ENCODE measurements around the gene MASP1.

MASP1 gene

DNA sequence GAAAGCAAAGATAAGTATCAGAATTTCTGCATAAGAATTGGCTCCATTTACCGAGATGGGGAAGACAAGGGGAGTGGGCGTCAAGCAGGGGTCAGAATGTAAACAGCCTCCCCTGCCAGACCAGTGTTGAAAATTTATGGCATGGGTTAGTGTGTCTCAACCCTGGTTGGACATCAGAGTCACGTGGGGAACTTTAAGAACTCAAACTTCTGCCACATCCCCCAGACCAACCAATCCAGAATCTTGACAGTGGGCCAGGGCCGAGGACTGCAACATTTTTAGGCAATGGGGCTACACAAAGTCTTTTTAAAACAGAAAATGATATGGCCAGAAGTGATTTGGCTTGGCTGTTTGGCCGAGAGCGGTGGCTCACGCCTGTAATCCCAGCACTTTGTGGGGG is 14.3 kb upstream of the MASP1 start:
- Histone ChIP-seq H3K4me3 (ENCODE audit: insufficient read depth in 1 of 2, low read depth in 1 of 2, low read length in 2 of 2) (no peak overlapping the region), H2AFZ (ENCODE audit: low read depth, low read length) (no peak overlapping the region), H3K4me2 (ENCODE audit: low read length, poor library complexity, severe bottlenecking) (no peak overlapping the region), H4K91ac (ENCODE audit: low read length) (no peak overlapping the region), H2BK120ac (ENCODE audit: low read depth, low read length) (no peak overlapping the region), H3K18ac (ENCODE audit: low read depth in 1 of 2, low read length in 2 of 2) (no peak overlapping the region), H3K9ac (ENCODE audit: low read length) (no peak overlapping the region), H3K36me3 (ENCODE audit: control insufficient read depth in 1 of 2, insufficient read depth in 2 of 2, low read depth in 1 of 2, low read length in 2 of 2) (no peaks in the 10 kb centered on the region), H3K4me1 (ENCODE audit: control insufficient read depth, insufficient read depth, low read depth, low read length) (no peaks in the 10 kb centered on the region), H3K9me3 (ENCODE audit: control insufficient read depth, low read length) (peaks cover 5% of the 10 kb centered on the region), H4K8ac (ENCODE audit: low read length) (no peak overlapping the region), H3K4ac (ENCODE audit: low read depth in 1 of 2, low read length in 2 of 2) (no peak overlapping the region), H2BK5ac (ENCODE audit: low read depth, low read length, poor library complexity, severe bottlenecking) (no peak overlapping the region), H3K23ac (ENCODE audit: low read length in 2 of 2) (no peak overlapping the region), H2AK5ac (ENCODE audit: low read length, severe bottlenecking) (no peak overlapping the region), H2BK15ac (ENCODE audit: low read depth, poor library complexity, severe bottlenecking) (no peak overlapping the region), H3K14ac (ENCODE audit: low read length in 2 of 2) (no peak overlapping the region), H2BK12ac (ENCODE audit: low read length in 2 of 2) (no peak overlapping the region), H3K27ac (ENCODE audit: low read length, poor library complexity, severe bottlenecking) (no peak overlapping the region), H3K79me1 (replicated peaks; ENCODE audit: low read length, poor library complexity, severe bottlenecking) (no peaks in the 10 kb centered on the region), H3K27me3 (ENCODE audit: control insufficient read depth in 1 of 2, insufficient read depth in 1 of 2, low read length in 2 of 2) (no peaks in the 10 kb centered on the region)
- WGBS, result 84% methylated on average over 7 of the region's 7 CpGs
- no peak for DNase-seq

DNA sequence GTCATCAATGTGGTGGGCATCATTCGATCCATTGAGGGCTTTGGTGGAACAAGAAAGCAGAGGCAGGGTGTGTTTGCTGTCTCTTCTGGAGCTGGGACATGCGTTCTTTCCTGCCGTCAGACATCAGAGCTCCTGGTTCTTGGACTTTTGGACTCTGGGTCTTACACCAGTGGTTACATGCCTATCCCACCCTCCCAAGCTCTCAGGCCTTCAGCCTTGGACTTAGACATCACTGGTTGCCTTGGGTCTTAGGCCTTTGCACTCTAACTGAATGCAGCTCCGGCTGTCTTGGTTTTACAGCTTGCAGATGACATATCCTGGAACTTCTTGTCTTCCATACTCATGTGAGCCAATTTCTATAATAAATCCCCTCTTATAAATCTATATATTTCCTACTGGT is 8.1 kb upstream of the MASP1 start:
- no peak overlapping the region for H2BK15ac ChIP-seq (ENCODE audit: low read depth, poor library complexity, severe bottlenecking)
- H3K4ac ChIP-seq (ENCODE audit: low read depth in 1 of 2, low read length in 2 of 2), result no peak overlapping the region
- H3K4me1 ChIP-seq (ENCODE audit: control insufficient read depth, insufficient read depth, low read depth, low read length), result no peaks in the 10 kb centered on the region
- peaks cover 5% of the 10 kb centered on the region for H3K9me3 ChIP-seq (ENCODE audit: control insufficient read depth, low read length)
- no peak overlapping the region for H4K8ac ChIP-seq (ENCODE audit: low read length)
- H3K4me3 ChIP-seq (ENCODE audit: insufficient read depth in 1 of 2, low read depth in 1 of 2, low read length in 2 of 2), result no peak overlapping the region
- H3K36me3 ChIP-seq (ENCODE audit: control insufficient read depth in 1 of 2, insufficient read depth in 2 of 2, low read depth in 1 of 2, low read length in 2 of 2), result no peaks in the 10 kb centered on the region
- H2BK5ac ChIP-seq (ENCODE audit: low read depth, low read length, poor library complexity, severe bottlenecking), result no peak overlapping the region
- no peak overlapping the region for H2AFZ ChIP-seq (ENCODE audit: low read depth, low read length)
- H3K9ac ChIP-seq (ENCODE audit: low read length), result no peak overlapping the region
- H3K4me2 ChIP-seq (ENCODE audit: low read length, poor library complexity, severe bottlenecking), result no peak overlapping the region
- H2BK120ac ChIP-seq (ENCODE audit: low read depth, low read length), result no peak overlapping the region
- H3K23ac ChIP-seq (ENCODE audit: low read length in 2 of 2), result no peak overlapping the region
- WGBS, result 96% methylated on average over 4 of the region's 4 CpGs
- DNase-seq, result no peak
- H3K14ac ChIP-seq (ENCODE audit: low read length in 2 of 2), result no peak overlapping the region
- H2BK12ac ChIP-seq (ENCODE audit: low read length in 2 of 2), result peak overlapping the region in 1 of 2 experiments; percentile 28
- H4K91ac ChIP-seq (ENCODE audit: low read length), result no peak overlapping the region
- no peak overlapping the region for H3K27ac ChIP-seq (ENCODE audit: low read length, poor library complexity, severe bottlenecking)
- H3K79me1 ChIP-seq (replicated peaks; ENCODE audit: low read length, poor library complexity, severe bottlenecking), result no peaks in the 10 kb centered on the region
- no peaks in the 10 kb centered on the region for H3K27me3 ChIP-seq (ENCODE audit: control insufficient read depth in 1 of 2, insufficient read depth in 1 of 2, low read length in 2 of 2)
- no peak overlapping the region for H3K18ac ChIP-seq (ENCODE audit: low read depth in 1 of 2, low read length in 2 of 2)
- H2AK5ac ChIP-seq (ENCODE audit: low read length, severe bottlenecking), result no peak overlapping the region

DNA sequence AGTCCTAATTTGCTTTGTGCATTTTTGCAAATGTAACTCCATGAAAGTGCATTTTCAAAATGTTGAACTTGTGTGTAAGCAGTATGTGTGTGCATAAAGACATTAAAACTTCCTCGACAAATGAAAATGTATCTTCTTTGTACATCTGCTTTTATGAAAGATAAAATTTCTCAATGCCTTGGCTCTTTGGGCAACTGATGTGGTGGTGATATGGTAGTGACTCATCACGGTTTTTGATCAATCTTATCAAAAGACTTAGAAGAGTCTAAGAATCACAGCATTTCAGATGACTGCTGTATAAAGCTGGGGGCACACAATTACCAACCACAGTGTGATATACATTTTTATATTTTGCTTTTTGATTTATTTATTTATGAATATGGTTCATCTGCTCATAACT is 5.4 kb upstream of the MASP1 start:
- H3K9me3 ChIP-seq (ENCODE audit: control insufficient read depth, low read length), result peaks cover 5% of the 10 kb centered on the region
- H3K27me3 ChIP-seq (ENCODE audit: control insufficient read depth in 1 of 2, insufficient read depth in 1 of 2, low read length in 2 of 2), result no peaks in the 10 kb centered on the region
- H3K4ac ChIP-seq (ENCODE audit: low read depth in 1 of 2, low read length in 2 of 2), result no peak overlapping the region
- H3K4me1 ChIP-seq (ENCODE audit: control insufficient read depth, insufficient read depth, low read depth, low read length), result no peaks in the 10 kb centered on the region
- no peak overlapping the region for H2BK5ac ChIP-seq (ENCODE audit: low read depth, low read length, poor library complexity, severe bottlenecking)
- H2BK12ac ChIP-seq (ENCODE audit: low read length in 2 of 2), result no peak overlapping the region
- H3K9ac ChIP-seq (ENCODE audit: low read length), result no peak overlapping the region
- no peak overlapping the region for H4K91ac ChIP-seq (ENCODE audit: low read length)
- H3K23ac ChIP-seq (ENCODE audit: low read length in 2 of 2), result no peak overlapping the region
- no peak overlapping the region for H2AFZ ChIP-seq (ENCODE audit: low read depth, low read length)
- H3K14ac ChIP-seq (ENCODE audit: low read length in 2 of 2), result no peak overlapping the region
- no peak overlapping the region for H3K4me2 ChIP-seq (ENCODE audit: low read length, poor library complexity, severe bottlenecking)
- WGBS, result no CpG with 5 or more reads among the region's 2 CpGs
- no peak overlapping the region for H2BK15ac ChIP-seq (ENCODE audit: low read depth, poor library complexity, severe bottlenecking)
- no peaks in the 10 kb centered on the region for H3K79me1 ChIP-seq (replicated peaks; ENCODE audit: low read length, poor library complexity, severe bottlenecking)
- H3K36me3 ChIP-seq (ENCODE audit: control insufficient read depth in 1 of 2, insufficient read depth in 2 of 2, low read depth in 1 of 2, low read length in 2 of 2), result no peaks in the 10 kb centered on the region
- no peak overlapping the region for H3K4me3 ChIP-seq (ENCODE audit: insufficient read depth in 1 of 2, low read depth in 1 of 2, low read length in 2 of 2)
- no peak overlapping the region for H2AK5ac ChIP-seq (ENCODE audit: low read length, severe bottlenecking)
- H3K18ac ChIP-seq (ENCODE audit: low read depth in 1 of 2, low read length in 2 of 2), result no peak overlapping the region
- no peak overlapping the region for H3K27ac ChIP-seq (ENCODE audit: low read length, poor library complexity, severe bottlenecking)
- H4K8ac ChIP-seq (ENCODE audit: low read length), result no peak overlapping the region
- no peak overlapping the region for H2BK120ac ChIP-seq (ENCODE audit: low read depth, low read length)
- DNase-seq, result no peak

DNA sequence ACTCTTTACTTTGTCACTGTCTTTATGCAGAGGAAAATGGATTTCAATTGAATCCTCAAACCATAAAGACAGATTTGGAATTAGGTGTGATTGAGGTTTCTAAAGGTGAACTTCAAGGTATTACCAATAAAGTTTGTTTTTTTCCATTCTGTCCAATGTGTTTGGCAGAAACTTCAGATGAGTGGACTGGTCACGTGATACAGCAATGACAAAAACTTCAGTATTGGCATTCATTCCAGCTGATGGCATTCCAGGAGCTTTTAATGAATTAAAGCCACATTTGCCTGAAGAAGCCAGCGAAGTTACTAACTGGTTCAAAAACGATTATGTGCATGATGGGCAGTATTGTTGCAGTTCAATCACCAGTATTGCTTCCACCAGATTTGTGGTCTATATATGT is 4.5 kb upstream of the MASP1 start:
- Histone ChIP-seq H2BK15ac (ENCODE audit: low read depth, poor library complexity, severe bottlenecking) (no peak overlapping the region), H3K27me3 (ENCODE audit: control insufficient read depth in 1 of 2, insufficient read depth in 1 of 2, low read length in 2 of 2) (no peaks in the 10 kb centered on the region), H3K9ac (ENCODE audit: low read length) (no peak overlapping the region)

More for the DNA sequence above, 4.5 kb upstream of the MASP1 start:
- H3K27ac ChIP-seq (ENCODE audit: low read length, poor library complexity, severe bottlenecking), result no peak overlapping the region
- DNase-seq, result no peak
- H4K8ac ChIP-seq (ENCODE audit: low read length), result no peak overlapping the region
- H2BK5ac ChIP-seq (ENCODE audit: low read depth, low read length, poor library complexity, severe bottlenecking), result no peak overlapping the region
- H3K18ac ChIP-seq (ENCODE audit: low read depth in 1 of 2, low read length in 2 of 2), result no peak overlapping the region
- no peak overlapping the region for H3K4me3 ChIP-seq (ENCODE audit: insufficient read depth in 1 of 2, low read depth in 1 of 2, low read length in 2 of 2)
- no peak overlapping the region for H4K91ac ChIP-seq (ENCODE audit: low read length)
- H2BK120ac ChIP-seq (ENCODE audit: low read depth, low read length), result no peak overlapping the region
- H3K4ac ChIP-seq (ENCODE audit: low read depth in 1 of 2, low read length in 2 of 2), result no peak overlapping the region
- H3K14ac ChIP-seq (ENCODE audit: low read length in 2 of 2), result no peak overlapping the region
- H3K36me3 ChIP-seq (ENCODE audit: control insufficient read depth in 1 of 2, insufficient read depth in 2 of 2, low read depth in 1 of 2, low read length in 2 of 2), result no peaks in the 10 kb centered on the region
- H2AFZ ChIP-seq (ENCODE audit: low read depth, low read length), result no peak overlapping the region
- H3K4me1 ChIP-seq (ENCODE audit: control insufficient read depth, insufficient read depth, low read depth, low read length), result peaks cover 6% of the 10 kb centered on the region
- no peak overlapping the region for H2AK5ac ChIP-seq (ENCODE audit: low read length, severe bottlenecking)
- WGBS, result 98% methylated on average over 3 of the region's 3 CpGs
- no peak overlapping the region for H2BK12ac ChIP-seq (ENCODE audit: low read length in 2 of 2)
- H3K4me2 ChIP-seq (ENCODE audit: low read length, poor library complexity, severe bottlenecking), result no peak overlapping the region
- H3K79me1 ChIP-seq (replicated peaks; ENCODE audit: low read length, poor library complexity, severe bottlenecking), result no peaks in the 10 kb centered on the region
- no peaks in the 10 kb centered on the region for H3K9me3 ChIP-seq (ENCODE audit: control insufficient read depth, low read length)
- H3K23ac ChIP-seq (ENCODE audit: low read length in 2 of 2), result no peak overlapping the region

All from mesenchymal stem cell (in vitro differentiated cells and primary cell).